HCT116 (cell line): ENCODE results near the gene CENPC. TPM values are rescaled to one million over a fixed set of nuclear protein-coding genes. Genes with fewer than 3 reads are reported as not detected.

Experiments
- ATAC-seq: fragments of 200-7000 bp; cut with Tn5 transposase; 2 replicates; pipeline ENCODE4 v1.9.1; 2020; ENCODE audit warnings: mild to moderate bottlenecking, moderate library complexity
- BruUV-seq: library from RNA; stranded (reverse); fragments of 400-500 nt; replicated peaks from 2 replicates; lab custom pipeline; 2021; lab: Mats Ljungman, UMichigan
- CTCF ChIA-PET: fragments of 300-600 bp; sonication (Branson Sonifier 250); formaldehyde crosslinking; loops from one replicate; lab custom pipeline; 2021; ENCODE audit warnings: antibody characterized with exemption; lab: Charles Lee
- POLR2A ChIA-PET: fragments of 300-600, 350-600 bp; sonication (Branson Sonifier 250); formaldehyde crosslinking; loops from one replicate; lab custom pipeline; 2021; ENCODE audit warnings: antibody characterized with exemption; lab: Charles Lee
- RAD21 ChIA-PET, 2 experiments: fragments of 300-600 bp; sonication (Branson Sonifier 250); formaldehyde crosslinking; loops; one replicate each; lab custom pipeline; 2023; ENCODE audit warnings: low total read pairs in 2 of 2; ENCODE audit not compliant: uncharacterized antibody in 2 of 2, unreplicated experiment in 2 of 2, low non-redundant PET in 1 of 2; lab: Charles Lee
- DNase-seq: peaks from one replicate; pipeline ENCODE4 v3.0.0-alpha.2; 2010; ENCODE audit warnings: low read depth, low spot score
- H2AFZ ChIP-seq: fragments of 200-600 bp; shearing (Covaris generic), sonication (generic); 2 replicates; pipeline ENCODE4 v1.6.1; 2017; ENCODE audit warnings: low read depth, mixed run types, mixed read lengths, antibody characterized with exemption, low read length; ENCODE audit not compliant: poor library complexity, severe bottlenecking
- H3K27ac ChIP-seq: 2 replicates; pipeline ENCODE4 v1.5.1; 2012; ENCODE audit warnings: low read depth, low read length
- H3K27me3 ChIP-seq: fragments of 200-600 bp; sonication (generic); 2 replicates; pipeline ENCODE4 v1.6.1; 2016; ENCODE audit warnings: mixed run types, low read length, mixed read lengths; ENCODE audit not compliant: insufficient read depth
- H3K36me3 ChIP-seq, 2 experiments: fragments of 200-500 bp in 1 of 2; fragments of 200-600 bp in 1 of 2; sonication (Bioruptor generic) in 1 of 2; sonication (generic) in 1 of 2; 2 replicates each; pipeline versions ENCODE4 v1.5.1 to v1.6.1; 2014 to 2016; ENCODE audit warnings: low read length in 2 of 2, inconsistent platforms in 1 of 2, mixed read lengths in 1 of 2, mixed run types in 1 of 2; ENCODE audit not compliant: insufficient read depth in 2 of 2, control insufficient read depth in 1 of 2
- H3K4me1 ChIP-seq, 2 experiments: fragments of 200-600 bp in 1 of 2; sonication (generic) in 1 of 2; 2 replicates each; pipeline versions ENCODE4 v1.5.1 to v1.6.1; 2012 to 2017; ENCODE audit warnings: low read length in 2 of 2, inconsistent platforms in 1 of 2, mild to moderate bottlenecking in 1 of 2, mixed read lengths in 1 of 2, mixed run types in 1 of 2, moderate library complexity in 1 of 2; ENCODE audit not compliant: insufficient read depth in 2 of 2, control insufficient read depth in 1 of 2
- H3K4me2 ChIP-seq: fragments of 200-600 bp; sonication (generic); 2 replicates; pipeline ENCODE4 v1.6.1; 2017; ENCODE audit warnings: mixed run types, low read length, mixed read lengths
- H3K4me3 ChIP-seq, 2 experiments: fragments of 200-600 bp in 1 of 2; sonication (generic) in 1 of 2; replicated peaks in 1 of 2; 2 replicates each; pipeline ENCODE4 v1.5.1; 2011 to 2016; ENCODE audit warnings: low read length in 2 of 2, control low read depth in 1 of 2, low read depth in 1 of 2, mild to moderate bottlenecking in 1 of 2, mixed read lengths in 1 of 2, mixed run types in 1 of 2
- H3K79me2 ChIP-seq: fragments of 200-600 bp; sonication (generic); 2 replicates; pipeline ENCODE4 v1.6.1; 2017; ENCODE audit warnings: mild to moderate bottlenecking, mixed run types, low read length, moderate library complexity, mixed read lengths; ENCODE audit not compliant: insufficient read depth
- H3K9ac ChIP-seq: fragments of 200-600 bp; sonication (generic); 2 replicates; pipeline ENCODE4 v1.6.1; 2016; ENCODE audit warnings: low read length, mixed read lengths
- H3K9me2 ChIP-seq: fragments of 200-600 bp; sonication (generic), shearing (Covaris generic); 2 replicates; pipeline ENCODE4 v1.6.1; 2017; ENCODE audit warnings: mixed run types, mild to moderate bottlenecking, moderate library complexity; ENCODE audit not compliant: insufficient read depth
- H3K9me3 ChIP-seq, 2 experiments: fragments of 200-500 bp in 1 of 2; fragments of 200-600 bp in 1 of 2; sonication (Bioruptor generic) in 1 of 2; sonication (generic) in 1 of 2; 2 replicates each; pipeline ENCODE4 v1.6.1; 2014 to 2017; ENCODE audit warnings: low read length in 2 of 2, mixed read lengths in 2 of 2, inconsistent platforms in 1 of 2, low read depth in 1 of 2, mild to moderate bottlenecking in 1 of 2, mixed run types in 1 of 2, moderate library complexity in 1 of 2; ENCODE audit not compliant: control insufficient read depth in 1 of 2, insufficient read depth in 1 of 2
- H4K20me1 ChIP-seq: fragments of 200-600 bp; sonication (generic), shearing (Covaris generic); 2 replicates; pipeline ENCODE4 v1.6.1; 2017; ENCODE audit warnings: mixed run types, mild to moderate bottlenecking, moderate library complexity; ENCODE audit not compliant: insufficient read depth
- CEBPB ChIP-seq: IDR thresholded peaks from 2 replicates; pipeline ENCODE4 v1.6.1; 2012; ENCODE audit warnings: low read depth
- EZH2 ChIP-seq: fragments of 200-600 bp; sonication (generic); IDR thresholded peaks from 2 replicates; pipeline ENCODE4 v1.6.1; 2017; ENCODE audit warnings: antibody characterized with exemption, mixed run types
- EZH2phosphoT487 ChIP-seq: fragments of 200-600 bp; IDR thresholded peaks from 2 replicates; pipeline ENCODE4 v1.6.1; 2018; ENCODE audit warnings: antibody characterized with exemption, borderline replicate concordance
- FOSL1 ChIP-seq: IDR thresholded peaks from 2 replicates; pipeline ENCODE4 v1.6.1; 2012; ENCODE audit warnings: low read depth
- POLR2A ChIP-seq: IDR thresholded peaks from 2 replicates; pipeline ENCODE4 v1.7.0; 2011; ENCODE audit warnings: borderline replicate concordance; ENCODE audit not compliant: insufficient read depth, insufficient read length; ENCODE audit errors: extremely low read depth
- POLR2AphosphoS5 ChIP-seq: IDR thresholded peaks from 2 replicates; pipeline ENCODE4 v1.6.1; 2011; ENCODE audit warnings: mild to moderate bottlenecking, low read depth, low read length, moderate library complexity
- RAD21 ChIP-seq: IDR thresholded peaks from 2 replicates; pipeline ENCODE4 v1.6.1; 2012; ENCODE audit warnings: low read depth, mild to moderate bottlenecking
- SIN3A ChIP-seq: IDR thresholded peaks from 2 replicates; pipeline ENCODE4 v1.6.1; 2012; ENCODE audit warnings: low read depth
- TCF7L2 ChIP-seq: IDR thresholded peaks from 2 replicates; pipeline ENCODE4 v1.7.0; 2011; ENCODE audit warnings: borderline replicate concordance, inconsistent platforms; ENCODE audit not compliant: insufficient read depth, insufficient read length; ENCODE audit errors: extremely low read depth
- YY1 ChIP-seq: IDR thresholded peaks from 2 replicates; pipeline ENCODE4 v1.6.1; 2011; ENCODE audit warnings: low read length, low read depth, moderate library complexity, mild to moderate bottlenecking; ENCODE audit not compliant: insufficient replicate concordance; ENCODE audit errors: extremely low read depth
- ZFX ChIP-seq: fragments of 450-650 bp; IDR thresholded peaks from 2 replicates; pipeline ENCODE4 v1.6.1; 2017
- ZNF274 ChIP-seq: fragments of 200-500 bp; sonication (Bioruptor generic); IDR thresholded peaks from 2 replicates; pipeline ENCODE4 v1.6.1; 2014; ENCODE audit warnings: mild to moderate bottlenecking, low read depth, low read length, inconsistent platforms
- intact Hi-C: fragments of 100-400 bp; cut with micrococcal nuclease; formaldehyde crosslinking; loops from 2 replicates; pipeline ENCODE4 v1.10.0; 2022
- total RNA-seq: library from RNA; stranded (reverse); gene quantifications from one replicate; pipeline ENCODE4 v1.2.1, GENCODE V29; 2021; ENCODE audit not compliant: unreplicated experiment
- TF ChIP-seq, protein P1 (sequence below), 3 experiments: fragments of 200-600 bp in 1 of 3; sonication (generic) in 1 of 3; IDR thresholded peaks in 2 of 3; conservative IDR thresholded peaks in 1 of 3; 2 replicates each; pipeline ENCODE4 v1.5.1; 2012 to 2017; ENCODE audit warnings: low read depth in 2 of 3, low read length in 2 of 3, antibody characterized with exemption in 1 of 3, borderline replicate concordance in 1 of 3, control low read depth in 1 of 3, mild to moderate bottlenecking in 1 of 3, mixed read lengths in 1 of 3, mixed run types in 1 of 3, moderate library complexity in 1 of 3; ENCODE audit not compliant: insufficient read depth in 1 of 3
- TF ChIP-seq, protein P2 (sequence below): IDR thresholded peaks from 2 replicates; pipeline ENCODE4 v1.6.1; 2012
- TF ChIP-seq, protein P3 (sequence below): IDR thresholded peaks from 2 replicates; pipeline ENCODE4 v1.6.1; 2012
- TF ChIP-seq, protein P4 (sequence below): IDR thresholded peaks from 2 replicates; pipeline ENCODE4 v1.6.1; 2012; ENCODE audit warnings: low read depth

Gene CENPC
- total RNA-seq, 1 experiment from 2014 or later = 15.4 TPM

DNA sequence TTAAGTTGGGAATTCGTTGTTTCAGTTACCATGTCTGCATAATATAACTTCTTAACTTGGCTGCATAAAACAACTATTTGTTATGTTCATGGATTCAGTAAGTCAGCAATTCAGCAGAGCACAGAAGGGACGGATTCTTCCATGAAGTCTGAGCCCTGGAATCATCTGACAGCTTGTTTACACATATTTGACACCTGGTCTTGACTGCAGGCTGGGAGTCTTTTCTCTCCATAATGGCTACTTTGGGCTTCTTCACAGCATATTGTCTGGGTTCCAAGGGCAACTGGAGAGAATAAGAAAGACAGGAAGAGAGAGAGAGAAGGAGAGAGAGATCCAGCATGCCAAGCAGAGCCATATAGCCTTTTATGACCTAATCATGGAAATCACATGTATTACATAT, 23.1 kb downstream of the CENPC start:
- no TSS peak for BruUV-seq
- H3K9ac ChIP-seq = no peak overlapping the region
- intact Hi-C loops = no loop called here
- ChIA-PET CTCF (no interaction called here), RAD21 (no interaction called here), POLR2A (no interaction called here)
- TF ChIP-seq SIN3A = no peak
- no peak for TF ChIP-seq ZFX
- TF ChIP-seq TCF7L2 = no peak
- TF ChIP-seq, protein P1, sequence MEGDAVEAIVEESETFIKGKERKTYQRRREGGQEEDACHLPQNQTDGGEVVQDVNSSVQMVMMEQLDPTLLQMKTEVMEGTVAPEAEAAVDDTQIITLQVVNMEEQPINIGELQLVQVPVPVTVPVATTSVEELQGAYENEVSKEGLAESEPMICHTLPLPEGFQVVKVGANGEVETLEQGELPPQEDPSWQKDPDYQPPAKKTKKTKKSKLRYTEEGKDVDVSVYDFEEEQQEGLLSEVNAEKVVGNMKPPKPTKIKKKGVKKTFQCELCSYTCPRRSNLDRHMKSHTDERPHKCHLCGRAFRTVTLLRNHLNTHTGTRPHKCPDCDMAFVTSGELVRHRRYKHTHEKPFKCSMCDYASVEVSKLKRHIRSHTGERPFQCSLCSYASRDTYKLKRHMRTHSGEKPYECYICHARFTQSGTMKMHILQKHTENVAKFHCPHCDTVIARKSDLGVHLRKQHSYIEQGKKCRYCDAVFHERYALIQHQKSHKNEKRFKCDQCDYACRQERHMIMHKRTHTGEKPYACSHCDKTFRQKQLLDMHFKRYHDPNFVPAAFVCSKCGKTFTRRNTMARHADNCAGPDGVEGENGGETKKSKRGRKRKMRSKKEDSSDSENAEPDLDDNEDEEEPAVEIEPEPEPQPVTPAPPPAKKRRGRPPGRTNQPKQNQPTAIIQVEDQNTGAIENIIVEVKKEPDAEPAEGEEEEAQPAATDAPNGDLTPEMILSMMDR (IDR thresholded peaks at IDR 0.05 in 2 of 3, conservative IDR thresholded peaks at IDR 0.05 in 1 of 3; ENCODE audit: borderline replicate concordance in 1 of 3, insufficient read depth in 1 of 3, low read depth in 2 of 3, low read length in 2 of 3) = no peak
- TF ChIP-seq, protein P2, sequence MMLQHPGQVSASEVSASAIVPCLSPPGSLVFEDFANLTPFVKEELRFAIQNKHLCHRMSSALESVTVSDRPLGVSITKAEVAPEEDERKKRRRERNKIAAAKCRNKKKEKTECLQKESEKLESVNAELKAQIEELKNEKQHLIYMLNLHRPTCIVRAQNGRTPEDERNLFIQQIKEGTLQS = no peak
- TF ChIP-seq FOSL1 = no peak
- no peak for TF ChIP-seq EZH2phosphoT487
- no peak for TF ChIP-seq EZH2
- no peak for TF ChIP-seq POLR2A
- TF ChIP-seq POLR2AphosphoS5 = no peak
- TF ChIP-seq CEBPB = no peak
- TF ChIP-seq RAD21 = no peak
- TF ChIP-seq, protein P3, sequence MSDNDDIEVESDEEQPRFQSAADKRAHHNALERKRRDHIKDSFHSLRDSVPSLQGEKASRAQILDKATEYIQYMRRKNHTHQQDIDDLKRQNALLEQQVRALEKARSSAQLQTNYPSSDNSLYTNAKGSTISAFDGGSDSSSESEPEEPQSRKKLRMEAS = no peak
- TF ChIP-seq YY1 = no peak
- TF ChIP-seq ZNF274 = no peak
- TF ChIP-seq, protein P4, sequence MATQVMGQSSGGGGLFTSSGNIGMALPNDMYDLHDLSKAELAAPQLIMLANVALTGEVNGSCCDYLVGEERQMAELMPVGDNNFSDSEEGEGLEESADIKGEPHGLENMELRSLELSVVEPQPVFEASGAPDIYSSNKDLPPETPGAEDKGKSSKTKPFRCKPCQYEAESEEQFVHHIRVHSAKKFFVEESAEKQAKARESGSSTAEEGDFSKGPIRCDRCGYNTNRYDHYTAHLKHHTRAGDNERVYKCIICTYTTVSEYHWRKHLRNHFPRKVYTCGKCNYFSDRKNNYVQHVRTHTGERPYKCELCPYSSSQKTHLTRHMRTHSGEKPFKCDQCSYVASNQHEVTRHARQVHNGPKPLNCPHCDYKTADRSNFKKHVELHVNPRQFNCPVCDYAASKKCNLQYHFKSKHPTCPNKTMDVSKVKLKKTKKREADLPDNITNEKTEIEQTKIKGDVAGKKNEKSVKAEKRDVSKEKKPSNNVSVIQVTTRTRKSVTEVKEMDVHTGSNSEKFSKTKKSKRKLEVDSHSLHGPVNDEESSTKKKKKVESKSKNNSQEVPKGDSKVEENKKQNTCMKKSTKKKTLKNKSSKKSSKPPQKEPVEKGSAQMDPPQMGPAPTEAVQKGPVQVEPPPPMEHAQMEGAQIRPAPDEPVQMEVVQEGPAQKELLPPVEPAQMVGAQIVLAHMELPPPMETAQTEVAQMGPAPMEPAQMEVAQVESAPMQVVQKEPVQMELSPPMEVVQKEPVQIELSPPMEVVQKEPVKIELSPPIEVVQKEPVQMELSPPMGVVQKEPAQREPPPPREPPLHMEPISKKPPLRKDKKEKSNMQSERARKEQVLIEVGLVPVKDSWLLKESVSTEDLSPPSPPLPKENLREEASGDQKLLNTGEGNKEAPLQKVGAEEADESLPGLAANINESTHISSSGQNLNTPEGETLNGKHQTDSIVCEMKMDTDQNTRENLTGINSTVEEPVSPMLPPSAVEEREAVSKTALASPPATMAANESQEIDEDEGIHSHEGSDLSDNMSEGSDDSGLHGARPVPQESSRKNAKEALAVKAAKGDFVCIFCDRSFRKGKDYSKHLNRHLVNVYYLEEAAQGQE = no peak
- H3K36me3 ChIP-seq = no peaks in the 10 kb centered on the region
- no peak overlapping the region for H3K27ac ChIP-seq
- no peaks in the 10 kb centered on the region for H3K27me3 ChIP-seq
- H3K79me2 ChIP-seq = peaks cover 57% of the 10 kb centered on the region
- DNase-seq (no peak), ATAC-seq (no peak)
- no peaks in the 10 kb centered on the region for H3K4me1 ChIP-seq
- H3K9me3 ChIP-seq = no peaks in the 10 kb centered on the region
- H2AFZ ChIP-seq = no peak overlapping the region
- no peak overlapping the region for H3K4me3 ChIP-seq
- no peak overlapping the region for H3K4me2 ChIP-seq
- no peaks in the 10 kb centered on the region for H3K9me2 ChIP-seq
- peaks cover 6% of the 10 kb centered on the region; the same call in 1 of the 2 replicates for H4K20me1 ChIP-seq
